SU-DHL-6 (cell line): ENCODE data around the gene ACTL6B.

Source experiments
- EZH2phosphoT487 ChIP-seq: fragments of 200-600 bp; sonication (generic), shearing (Covaris generic); conservative IDR thresholded peaks from 2 replicates; pipeline ENCODE4 v1.6.1; 2018; ENCODE audit warnings: mild to moderate bottlenecking, antibody characterized with exemption, low read length, moderate library complexity, mixed read lengths
- TF ChIP-seq, protein P1 (sequence below): fragments of 200-600 bp; sonication (generic); IDR thresholded peaks from one replicate; pipeline ENCODE4 v1.5.1; 2017; ENCODE audit warnings: antibody characterized with exemption, mild to moderate bottlenecking, low read length, moderate library complexity; ENCODE audit not compliant: insufficient read depth, poor library complexity, severe bottlenecking

DNA sequence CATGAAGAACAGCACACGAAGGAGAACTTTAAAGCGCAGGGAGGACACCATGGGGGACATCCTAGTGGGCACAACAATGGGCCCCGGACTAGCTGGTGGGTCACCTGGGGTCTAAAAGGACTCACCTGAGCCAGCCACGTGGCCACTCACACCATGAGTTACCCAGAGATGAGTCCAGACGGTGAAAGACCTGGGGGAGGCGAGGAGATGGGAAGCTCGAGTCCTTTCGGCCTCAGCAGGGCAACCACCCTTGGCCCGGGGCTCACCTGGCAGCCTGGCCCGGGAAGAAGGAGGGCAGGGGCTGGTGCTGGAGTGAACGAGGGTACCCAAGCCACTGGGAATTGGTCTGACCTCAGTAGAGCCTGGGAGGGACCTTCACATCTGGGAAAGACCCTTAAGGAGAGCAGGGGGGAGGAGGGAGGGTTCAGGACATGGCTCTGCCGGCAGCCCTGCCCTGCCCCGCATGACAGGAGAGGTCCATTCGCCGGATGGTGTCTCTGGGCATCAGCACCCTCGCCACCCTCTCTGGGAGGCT is 32.1 kb upstream of the ACTL6B start:
- TF ChIP-seq, protein P1, sequence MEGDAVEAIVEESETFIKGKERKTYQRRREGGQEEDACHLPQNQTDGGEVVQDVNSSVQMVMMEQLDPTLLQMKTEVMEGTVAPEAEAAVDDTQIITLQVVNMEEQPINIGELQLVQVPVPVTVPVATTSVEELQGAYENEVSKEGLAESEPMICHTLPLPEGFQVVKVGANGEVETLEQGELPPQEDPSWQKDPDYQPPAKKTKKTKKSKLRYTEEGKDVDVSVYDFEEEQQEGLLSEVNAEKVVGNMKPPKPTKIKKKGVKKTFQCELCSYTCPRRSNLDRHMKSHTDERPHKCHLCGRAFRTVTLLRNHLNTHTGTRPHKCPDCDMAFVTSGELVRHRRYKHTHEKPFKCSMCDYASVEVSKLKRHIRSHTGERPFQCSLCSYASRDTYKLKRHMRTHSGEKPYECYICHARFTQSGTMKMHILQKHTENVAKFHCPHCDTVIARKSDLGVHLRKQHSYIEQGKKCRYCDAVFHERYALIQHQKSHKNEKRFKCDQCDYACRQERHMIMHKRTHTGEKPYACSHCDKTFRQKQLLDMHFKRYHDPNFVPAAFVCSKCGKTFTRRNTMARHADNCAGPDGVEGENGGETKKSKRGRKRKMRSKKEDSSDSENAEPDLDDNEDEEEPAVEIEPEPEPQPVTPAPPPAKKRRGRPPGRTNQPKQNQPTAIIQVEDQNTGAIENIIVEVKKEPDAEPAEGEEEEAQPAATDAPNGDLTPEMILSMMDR: no peak
- no peak for TF ChIP-seq EZH2phosphoT487
